ENCODE measurements around the gene CCDC88C. TPM values are rescaled to one million over a fixed set of nuclear protein-coding genes. Genes with fewer than 3 reads are reported as not detected.

CCDC88C gene, protein sequence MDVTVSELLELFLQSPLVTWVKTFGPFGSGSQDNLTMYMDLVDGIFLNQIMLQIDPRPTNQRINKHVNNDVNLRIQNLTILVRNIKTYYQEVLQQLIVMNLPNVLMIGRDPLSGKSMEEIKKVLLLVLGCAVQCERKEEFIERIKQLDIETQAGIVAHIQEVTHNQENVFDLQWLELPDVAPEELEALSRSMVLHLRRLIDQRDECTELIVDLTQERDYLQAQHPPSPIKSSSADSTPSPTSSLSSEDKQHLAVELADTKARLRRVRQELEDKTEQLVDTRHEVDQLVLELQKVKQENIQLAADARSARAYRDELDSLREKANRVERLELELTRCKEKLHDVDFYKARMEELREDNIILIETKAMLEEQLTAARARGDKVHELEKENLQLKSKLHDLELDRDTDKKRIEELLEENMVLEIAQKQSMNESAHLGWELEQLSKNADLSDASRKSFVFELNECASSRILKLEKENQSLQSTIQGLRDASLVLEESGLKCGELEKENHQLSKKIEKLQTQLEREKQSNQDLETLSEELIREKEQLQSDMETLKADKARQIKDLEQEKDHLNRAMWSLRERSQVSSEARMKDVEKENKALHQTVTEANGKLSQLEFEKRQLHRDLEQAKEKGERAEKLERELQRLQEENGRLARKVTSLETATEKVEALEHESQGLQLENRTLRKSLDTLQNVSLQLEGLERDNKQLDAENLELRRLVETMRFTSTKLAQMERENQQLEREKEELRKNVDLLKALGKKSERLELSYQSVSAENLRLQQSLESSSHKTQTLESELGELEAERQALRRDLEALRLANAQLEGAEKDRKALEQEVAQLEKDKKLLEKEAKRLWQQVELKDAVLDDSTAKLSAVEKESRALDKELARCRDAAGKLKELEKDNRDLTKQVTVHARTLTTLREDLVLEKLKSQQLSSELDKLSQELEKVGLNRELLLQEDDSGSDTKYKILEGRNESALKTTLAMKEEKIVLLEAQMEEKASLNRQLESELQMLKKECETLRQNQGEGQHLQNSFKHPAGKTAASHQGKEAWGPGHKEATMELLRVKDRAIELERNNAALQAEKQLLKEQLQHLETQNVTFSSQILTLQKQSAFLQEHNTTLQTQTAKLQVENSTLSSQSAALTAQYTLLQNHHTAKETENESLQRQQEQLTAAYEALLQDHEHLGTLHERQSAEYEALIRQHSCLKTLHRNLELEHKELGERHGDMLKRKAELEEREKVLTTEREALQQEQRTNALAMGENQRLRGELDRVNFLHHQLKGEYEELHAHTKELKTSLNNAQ (N-terminal part only)
- total RNA-seq, result 0.10 and 0.26 TPM in 2 replicates

GRCh38 chr14:91417120-91417982 is at the start of gene CCDC88C:
CCDC88C (minus strand) TSS chr14:91417820; CDS start chr14:91417690, 130 bp downstream.

GRCh38 chr14:91244501-91244901 is 173.1 kb downstream of the CCDC88C start, which contains the start of gene GPR68:
GPR68 (minus strand) TSS chr14:91244704; CDS start chr14:91235050, 9,654 bp downstream.

Other genes starting within 250 kb of the CCDC88C start
- 1.4 and 10.6 TPM in 2 replicates for gene GPR68, start 173.1 kb downstream of the CCDC88C start, total RNA-seq
- 60.9 and 62.0 TPM in 2 replicates for gene PPP4R3A, start 92.5 kb upstream of the CCDC88C start, total RNA-seq

Data from smooth muscle cell of the pulmonary artery (primary cell).